ENCODE data around the gene ERCC2.
"Not testable (repeated sequence)": the region's sequence is repeated elsewhere in the genome, so short reads cannot be mapped to it uniquely, and the experiment has no call there.

ERCC2 gene

GRCh38 chr19:45352914-45353796, 17.2 kb downstream of the ERCC2 start:
- DNase-seq, result no peak

- no peak for DNase-seq
Observed at GRCh38 chr19:45352471-45352870, 17.9 kb downstream of the ERCC2 start.

GRCh38 chr19:45352062-45352461, 18.3 kb downstream of the ERCC2 start:
- no peak for DNase-seq

- no peak for DNase-seq
Observed at GRCh38 chr19:45351401-45351952, 18.9 kb downstream of the ERCC2 start.

GRCh38 chr19:45350477-45351058, 19.8 kb downstream of the ERCC2 start:
- no peak for DNase-seq

GRCh38 chr19:45349430-45349941, 20.9 kb downstream of the ERCC2 start:
- DNase-seq, result no peak

GRCh38 chr19:45349126-45349415, 21.3 kb downstream of the ERCC2 start:
- DNase-seq, result no peak

- DNase-seq, result no peak
Observed at GRCh38 chr19:45348367-45349125, 21.8 kb downstream of the ERCC2 start.

- no peak for DNase-seq
Observed at GRCh38 chr19:45347570-45348366, 22.6 kb downstream of the ERCC2 start.

GRCh38 chr19:45346449-45346848, 23.9 kb downstream of the ERCC2 start:
- DNase-seq, result no peak

GRCh38 chr19:45345506-45345860, 24.9 kb downstream of the ERCC2 start:
- DNase-seq, result no peak

GRCh38 chr19:45344621-45345505, 25.5 kb downstream of the ERCC2 start:
- no peak for DNase-seq

- DNase-seq, result no peak
Observed at GRCh38 chr19:45342911-45343310, 27.5 kb downstream of the ERCC2 start.

- DNase-seq, result no peak
Observed at GRCh38 chr19:45340899-45341453, 29.4 kb downstream of the ERCC2 start.

- DNase-seq, result peak; percentile 74
Observed at GRCh38 chr19:45340232-45340898, 30.0 kb downstream of the ERCC2 start, which contains the start of gene KLC3. Gene KLC3, plus strand, starts transcription at chr19:45340750. Its CDS starts 4,792 bp downstream, at chr19:45345542.

- no peak for DNase-seq
Observed at GRCh38 chr19:45339629-45340028, 30.7 kb downstream of the ERCC2 start.

GRCh38 chr19:45336696-45337251, 33.6 kb downstream of the ERCC2 start:
- DNase-seq, result no peak

GRCh38 chr19:45334881-45335280, 35.5 kb downstream of the ERCC2 start:
- DNase-seq, result not testable (repeated sequence)

- no peak for DNase-seq
Observed at GRCh38 chr19:45333609-45334303, 36.6 kb downstream of the ERCC2 start.

Measured in islet precursor cell (in vitro differentiated cells).